ENCODE results near the gene RBP3.

DNA sequence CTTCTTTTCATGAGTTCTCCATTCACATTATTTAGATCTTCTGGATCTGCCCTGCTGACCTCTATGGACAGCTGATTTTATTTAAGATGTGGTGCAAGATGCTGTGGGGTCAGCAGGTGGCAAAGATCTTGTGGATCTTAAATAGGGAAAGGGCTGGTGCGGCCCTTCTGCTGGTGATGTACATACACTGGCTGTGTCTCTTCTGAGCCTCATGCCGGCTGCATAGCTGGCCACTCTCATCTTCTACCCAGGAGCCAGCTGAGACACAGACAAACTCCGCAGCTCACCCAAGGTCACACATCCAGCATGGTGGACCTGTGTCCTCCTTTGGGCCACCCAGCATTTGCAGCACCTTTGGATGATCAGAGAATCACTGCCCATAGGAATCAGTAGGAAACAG, 9.7 kb downstream of the RBP3 start:
- TF ChIP-seq CTCF (conservative IDR thresholded peaks at IDR 0.05 in 1 of 2, IDR thresholded peaks at IDR 0.05 in 1 of 2; ENCODE audit: low read depth in 1 of 2, low read length in 2 of 2), result no peak
- no peak for TF ChIP-seq EZH2 (IDR thresholded peaks at IDR 0.05; ENCODE audit: low read length, missing control alignments)

Measured in fibroblast of lung (primary cell).